HG03139 (cell line): ENCODE data around the gene SLC4A7.

Experiments used
- ATAC-seq: cut with Tn5 transposase; IDR thresholded peaks from one replicate; pipeline ENCODE4 v1.9.1; 2021; ENCODE audit not compliant: unreplicated experiment

The SLC4A7 gene

DNA sequence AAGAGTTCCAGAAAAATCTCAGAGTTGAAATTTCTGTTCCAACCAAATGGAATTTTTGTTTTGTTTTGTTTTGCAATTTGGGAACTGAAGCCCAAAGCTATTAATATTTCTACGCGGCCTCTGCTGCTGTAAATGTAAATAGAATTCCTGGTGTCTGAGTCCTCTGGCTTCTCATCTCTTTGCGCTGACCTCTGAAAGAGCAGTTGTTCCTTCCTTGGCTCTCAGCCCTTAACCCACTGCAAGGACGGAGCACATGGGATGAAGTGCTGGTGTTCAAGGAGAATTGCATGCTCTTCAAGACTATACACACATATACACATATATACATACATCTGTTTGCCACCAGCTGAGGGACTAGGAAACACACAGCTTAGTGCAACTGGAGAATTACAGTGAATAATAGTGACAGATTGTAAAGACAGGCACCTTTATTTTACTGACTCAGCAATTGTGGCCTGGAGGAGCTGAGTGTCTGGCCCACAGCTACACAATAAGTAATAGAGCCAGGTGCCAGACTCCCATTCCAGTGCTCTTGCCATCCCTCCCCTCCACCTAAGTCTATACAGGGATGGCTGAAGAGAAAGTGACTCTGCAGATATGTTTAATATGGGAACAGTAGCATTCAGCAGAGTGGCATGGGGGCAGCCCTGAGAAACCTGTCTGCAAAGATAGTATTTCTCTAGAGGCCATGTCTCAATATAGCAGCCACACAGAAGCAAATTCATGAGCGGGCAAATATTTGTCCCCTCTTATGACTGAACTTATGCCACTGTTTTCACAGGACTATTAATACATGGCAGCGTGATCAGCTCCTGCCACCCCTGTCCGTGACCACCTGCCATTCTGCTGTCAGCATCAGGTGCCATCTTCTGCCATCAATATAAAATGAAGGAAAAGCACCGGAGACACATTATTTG, 157.3 kb downstream of the SLC4A7 start:
- ATAC-seq = no peak

DNA sequence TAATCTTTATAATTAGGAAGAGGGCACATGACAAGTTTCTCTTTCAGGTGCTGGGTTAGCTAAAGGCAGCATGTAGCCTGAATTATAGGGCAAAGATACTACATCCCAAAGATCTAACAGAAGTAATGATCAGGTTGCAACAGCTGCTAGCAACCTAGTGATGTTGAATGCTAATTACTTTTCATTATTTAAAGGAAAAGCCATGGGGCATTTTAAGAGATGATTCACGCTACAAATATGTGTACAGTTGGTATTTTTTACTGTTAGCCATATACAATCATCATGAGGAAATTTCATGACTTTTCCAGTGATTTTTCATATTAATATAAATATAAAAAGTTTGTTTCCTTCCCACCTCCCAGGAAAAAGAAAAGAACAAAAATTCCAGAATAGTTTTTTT, 158.0 kb downstream of the SLC4A7 start:
- ATAC-seq = no peak

GRCh38 chr3:27325419-27325818, 158.8 kb downstream of the SLC4A7 start:
- no peak for ATAC-seq

- no peak for ATAC-seq
These were observed 159.5 kb downstream of the SLC4A7 start for GRCh38 chr3:27324686-27325085.

- ATAC-seq = no peak
These were observed 161.1 kb downstream of the SLC4A7 start for GRCh38 chr3:27323087-27323570.
